ENCODE measurements around the gene GRIK2.

GRIK2 gene

DNA sequence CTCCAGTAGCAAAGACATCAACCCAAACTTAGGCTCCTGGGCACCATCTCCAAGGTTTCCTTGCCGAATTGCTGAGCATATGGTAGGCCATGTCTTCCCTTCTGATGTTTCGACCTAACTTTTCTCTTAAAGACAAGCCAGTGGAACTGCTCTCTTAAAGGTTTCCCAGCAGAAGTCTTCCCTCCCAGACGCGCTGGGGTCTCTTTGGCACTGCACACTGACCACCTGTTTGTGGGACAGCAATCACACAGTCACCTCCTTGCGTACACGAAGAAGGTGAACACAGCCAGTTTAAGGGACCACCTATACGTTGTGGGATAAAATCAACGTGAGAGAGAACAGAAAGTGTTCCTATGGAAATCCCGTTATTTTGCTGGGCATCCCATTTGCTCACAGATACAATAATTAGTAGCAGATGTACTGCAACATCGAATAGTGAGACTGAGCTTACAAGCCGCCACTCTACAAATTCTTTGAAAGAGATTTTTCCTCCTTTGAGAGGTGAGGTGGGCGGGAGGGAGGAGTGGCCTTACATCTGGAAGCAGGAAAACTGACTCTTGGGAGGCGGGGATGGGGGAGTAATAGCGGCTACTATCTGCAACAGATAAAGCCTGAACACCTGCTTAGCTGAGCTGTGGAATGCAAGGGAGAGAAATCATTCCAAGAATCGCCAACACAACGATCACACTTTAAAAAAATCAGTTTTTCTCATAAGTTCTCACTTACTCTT is 9.9 kb downstream of the GRIK2 start:
- no peak for TF ChIP-seq REST (IDR thresholded peaks at IDR 0.05; ENCODE audit: insufficient read depth in 1 of 2, low read depth in 2 of 2, low read length in 2 of 2)

DNA sequence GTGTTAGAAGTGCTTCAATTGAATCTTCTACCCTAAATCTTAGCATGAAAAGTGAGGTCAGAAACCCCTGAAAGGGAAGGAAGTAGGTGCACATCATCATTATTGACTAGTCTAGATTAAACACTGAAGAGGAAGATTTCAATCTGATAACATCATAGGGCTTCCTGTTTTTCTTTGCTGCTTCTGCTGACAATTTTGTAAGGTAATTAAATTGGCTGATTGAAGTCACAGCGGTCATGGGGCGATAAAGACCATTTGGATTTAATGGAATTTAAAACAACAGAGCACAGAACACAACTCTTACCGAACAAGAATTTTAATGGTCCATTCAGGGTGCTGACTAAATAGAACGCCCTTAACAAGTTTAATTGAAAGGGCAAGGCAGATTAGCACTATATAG is 11.3 kb downstream of the GRIK2 start:
- TF ChIP-seq REST (IDR thresholded peaks at IDR 0.05; ENCODE audit: insufficient read depth in 1 of 2, low read depth in 2 of 2, low read length in 2 of 2) (no peak), TAF1 (IDR thresholded peaks at IDR 0.05; ENCODE audit: borderline replicate concordance, insufficient read depth, low read length) (no peak), FOXP2 (optimal IDR thresholded peaks at IDR 0.05; ENCODE audit: borderline replicate concordance, extremely low read depth, extremely low read length, insufficient read depth) (no peak), SIN3A (IDR thresholded peaks at IDR 0.05; ENCODE audit: borderline replicate concordance, insufficient read depth, low read length) (no peak), POLR2AphosphoS5 (IDR thresholded peaks at IDR 0.05; ENCODE audit: low read depth, low read length) (no peak)

GRCh38 chr6:101413773-101414172 is 20.3 kb downstream of the GRIK2 start:
- TF ChIP-seq FOXP2 (optimal IDR thresholded peaks at IDR 0.05; ENCODE audit: borderline replicate concordance, extremely low read depth, extremely low read length, insufficient read depth): no peak
- no peak for TF ChIP-seq SIN3A (IDR thresholded peaks at IDR 0.05; ENCODE audit: borderline replicate concordance, insufficient read depth, low read length)
- TF ChIP-seq REST (IDR thresholded peaks at IDR 0.05; ENCODE audit: insufficient read depth in 1 of 2, low read depth in 2 of 2, low read length in 2 of 2): no peak
- TF ChIP-seq POLR2AphosphoS5 (IDR thresholded peaks at IDR 0.05; ENCODE audit: low read depth, low read length): no peak
- no peak for TF ChIP-seq TAF1 (IDR thresholded peaks at IDR 0.05; ENCODE audit: borderline replicate concordance, insufficient read depth, low read length)

GRCh38 chr6:101417900-101418299 is 24.4 kb downstream of the GRIK2 start:
- TF ChIP-seq SIN3A (IDR thresholded peaks at IDR 0.05; ENCODE audit: borderline replicate concordance, insufficient read depth, low read length): no peak
- TF ChIP-seq REST (IDR thresholded peaks at IDR 0.05; ENCODE audit: insufficient read depth in 1 of 2, low read depth in 2 of 2, low read length in 2 of 2): no peak
- no peak for TF ChIP-seq FOXP2 (optimal IDR thresholded peaks at IDR 0.05; ENCODE audit: borderline replicate concordance, extremely low read depth, extremely low read length, insufficient read depth)
- TF ChIP-seq POLR2AphosphoS5 (IDR thresholded peaks at IDR 0.05; ENCODE audit: low read depth, low read length): no peak
- no peak for TF ChIP-seq TAF1 (IDR thresholded peaks at IDR 0.05; ENCODE audit: borderline replicate concordance, insufficient read depth, low read length)

- TF ChIP-seq SIN3A (IDR thresholded peaks at IDR 0.05; ENCODE audit: borderline replicate concordance, insufficient read depth, low read length) (no peak), REST (IDR thresholded peaks at IDR 0.05; ENCODE audit: insufficient read depth in 1 of 2, low read depth in 2 of 2, low read length in 2 of 2) (no peak), FOXP2 (optimal IDR thresholded peaks at IDR 0.05; ENCODE audit: borderline replicate concordance, extremely low read depth, extremely low read length, insufficient read depth) (no peak), POLR2AphosphoS5 (IDR thresholded peaks at IDR 0.05; ENCODE audit: low read depth, low read length) (no peak), TAF1 (IDR thresholded peaks at IDR 0.05; ENCODE audit: borderline replicate concordance, insufficient read depth, low read length) (no peak)
These were observed 28.7 kb downstream of the GRIK2 start for GRCh38 chr6:101422251-101422650.

Measured in PFSK-1 (cell line).